ENCODE measurements around the gene GPRC5A.
A peak's percentile ranks its signal among the peaks of the same experiment; 100 is the strongest.

GPRC5A gene

GRCh38 chr12:12915656-12916055 lies 24.3 kb downstream of the GPRC5A start:
- no peak for DNase-seq

- peak; percentile 58 to 62 for DNase-seq
Measured at GRCh38 chr12:12916135-12916944, 25.0 kb downstream of the GPRC5A start.

- no peak for DNase-seq
Measured at GRCh38 chr12:12917517-12917916, 26.2 kb downstream of the GPRC5A start.

- no peak for DNase-seq
Measured at GRCh38 chr12:12918781-12919389, 27.5 kb downstream of the GPRC5A start.

GRCh38 chr12:12919666-12920435 lies 28.5 kb downstream of the GPRC5A start:
- no peak for DNase-seq

- DNase-seq: no peak
Measured at GRCh38 chr12:12922191-12922616, 30.8 kb downstream of the GPRC5A start.

GRCh38 chr12:12922978-12923377 lies 31.6 kb downstream of the GPRC5A start:
- no peak for DNase-seq

- DNase-seq: no peak
Measured at GRCh38 chr12:12924169-12924568, 32.8 kb downstream of the GPRC5A start.

- DNase-seq: no peak
Measured at GRCh38 chr12:12925388-12925787, 34.0 kb downstream of the GPRC5A start.

- no peak for DNase-seq
Measured at GRCh38 chr12:12926571-12927071, 35.3 kb downstream of the GPRC5A start.

- no peak for DNase-seq
Measured at GRCh38 chr12:12927211-12928079, 36.1 kb downstream of the GPRC5A start.

- no peak for DNase-seq
Measured at GRCh38 chr12:12929696-12930095, 38.3 kb downstream of the GPRC5A start.

- DNase-seq: no peak
Measured at GRCh38 chr12:12930633-12931219, 39.4 kb downstream of the GPRC5A start.

GRCh38 chr12:12933742-12934141 lies 42.4 kb downstream of the GPRC5A start:
- no peak for DNase-seq

GRCh38 chr12:12934556-12934955 lies 43.2 kb downstream of the GPRC5A start:
- no peak for DNase-seq

- DNase-seq: no peak
Measured at GRCh38 chr12:12936983-12937491, 45.7 kb downstream of the GPRC5A start.

- no peak for DNase-seq
Measured at GRCh38 chr12:12938541-12938940, 47.2 kb downstream of the GPRC5A start.

- DNase-seq: no peak
Measured at GRCh38 chr12:12939888-12940287, 48.5 kb downstream of the GPRC5A start.

- DNase-seq: no peak
Measured at GRCh38 chr12:12941450-12942350, 50.3 kb downstream of the GPRC5A start.

GRCh38 chr12:12943586-12944260 lies 52.4 kb downstream of the GPRC5A start:
- DNase-seq: no peak
